HCT116 (cell line): Measurements from ENCODE around the gene CNTN5. TPM values are rescaled to one million over a fixed set of nuclear protein-coding genes. Genes with fewer than 3 reads are reported as not detected.

Experiments
- ATAC-seq: fragments of 200-7000 bp; cut with Tn5 transposase; 2 replicates; pipeline ENCODE4 v1.9.1; 2020; ENCODE audit warnings: mild to moderate bottlenecking, moderate library complexity
- BruUV-seq: library from RNA; stranded (reverse); fragments of 400-500 nt; replicated peaks from 2 replicates; lab custom pipeline; 2021; lab: Mats Ljungman, UMichigan
- CTCF ChIA-PET: fragments of 300-600 bp; sonication (Branson Sonifier 250); formaldehyde crosslinking; loops from one replicate; lab custom pipeline; 2021; ENCODE audit warnings: antibody characterized with exemption; lab: Charles Lee
- POLR2A ChIA-PET: fragments of 300-600, 350-600 bp; sonication (Branson Sonifier 250); formaldehyde crosslinking; loops from one replicate; lab custom pipeline; 2021; ENCODE audit warnings: antibody characterized with exemption; lab: Charles Lee
- RAD21 ChIA-PET, 2 experiments: fragments of 300-600 bp; sonication (Branson Sonifier 250); formaldehyde crosslinking; loops; one replicate each; lab custom pipeline; 2023; ENCODE audit warnings: low total read pairs in 2 of 2; ENCODE audit not compliant: uncharacterized antibody in 2 of 2, unreplicated experiment in 2 of 2, low non-redundant PET in 1 of 2; lab: Charles Lee
- DNase-seq: peaks from one replicate; pipeline ENCODE4 v3.0.0-alpha.2; 2010; ENCODE audit warnings: low read depth, low spot score
- H2AFZ ChIP-seq: fragments of 200-600 bp; shearing (Covaris generic), sonication (generic); 2 replicates; pipeline ENCODE4 v1.6.1; 2017; ENCODE audit warnings: low read depth, mixed run types, mixed read lengths, antibody characterized with exemption, low read length; ENCODE audit not compliant: poor library complexity, severe bottlenecking
- H3K27ac ChIP-seq: 2 replicates; pipeline ENCODE4 v1.5.1; 2012; ENCODE audit warnings: low read depth, low read length
- H3K27me3 ChIP-seq: fragments of 200-600 bp; sonication (generic); 2 replicates; pipeline ENCODE4 v1.6.1; 2016; ENCODE audit warnings: mixed run types, low read length, mixed read lengths; ENCODE audit not compliant: insufficient read depth
- H3K36me3 ChIP-seq, 2 experiments: fragments of 200-500 bp in 1 of 2; fragments of 200-600 bp in 1 of 2; sonication (Bioruptor generic) in 1 of 2; sonication (generic) in 1 of 2; 2 replicates each; pipeline versions ENCODE4 v1.5.1 to v1.6.1; 2014 to 2016; ENCODE audit warnings: low read length in 2 of 2, inconsistent platforms in 1 of 2, mixed read lengths in 1 of 2, mixed run types in 1 of 2; ENCODE audit not compliant: insufficient read depth in 2 of 2, control insufficient read depth in 1 of 2
- H3K4me1 ChIP-seq, 2 experiments: fragments of 200-600 bp in 1 of 2; sonication (generic) in 1 of 2; 2 replicates each; pipeline versions ENCODE4 v1.5.1 to v1.6.1; 2012 to 2017; ENCODE audit warnings: low read length in 2 of 2, inconsistent platforms in 1 of 2, mild to moderate bottlenecking in 1 of 2, mixed read lengths in 1 of 2, mixed run types in 1 of 2, moderate library complexity in 1 of 2; ENCODE audit not compliant: insufficient read depth in 2 of 2, control insufficient read depth in 1 of 2
- H3K4me2 ChIP-seq: fragments of 200-600 bp; sonication (generic); 2 replicates; pipeline ENCODE4 v1.6.1; 2017; ENCODE audit warnings: mixed run types, low read length, mixed read lengths
- H3K4me3 ChIP-seq, 2 experiments: fragments of 200-600 bp in 1 of 2; sonication (generic) in 1 of 2; replicated peaks in 1 of 2; 2 replicates each; pipeline ENCODE4 v1.5.1; 2011 to 2016; ENCODE audit warnings: low read length in 2 of 2, control low read depth in 1 of 2, low read depth in 1 of 2, mild to moderate bottlenecking in 1 of 2, mixed read lengths in 1 of 2, mixed run types in 1 of 2
- H3K79me2 ChIP-seq: fragments of 200-600 bp; sonication (generic); 2 replicates; pipeline ENCODE4 v1.6.1; 2017; ENCODE audit warnings: mild to moderate bottlenecking, mixed run types, low read length, moderate library complexity, mixed read lengths; ENCODE audit not compliant: insufficient read depth
- H3K9ac ChIP-seq: fragments of 200-600 bp; sonication (generic); 2 replicates; pipeline ENCODE4 v1.6.1; 2016; ENCODE audit warnings: low read length, mixed read lengths
- H3K9me2 ChIP-seq: fragments of 200-600 bp; sonication (generic), shearing (Covaris generic); 2 replicates; pipeline ENCODE4 v1.6.1; 2017; ENCODE audit warnings: mixed run types, mild to moderate bottlenecking, moderate library complexity; ENCODE audit not compliant: insufficient read depth
- H3K9me3 ChIP-seq, 2 experiments: fragments of 200-500 bp in 1 of 2; fragments of 200-600 bp in 1 of 2; sonication (Bioruptor generic) in 1 of 2; sonication (generic) in 1 of 2; 2 replicates each; pipeline ENCODE4 v1.6.1; 2014 to 2017; ENCODE audit warnings: low read length in 2 of 2, mixed read lengths in 2 of 2, inconsistent platforms in 1 of 2, low read depth in 1 of 2, mild to moderate bottlenecking in 1 of 2, mixed run types in 1 of 2, moderate library complexity in 1 of 2; ENCODE audit not compliant: control insufficient read depth in 1 of 2, insufficient read depth in 1 of 2
- H4K20me1 ChIP-seq: fragments of 200-600 bp; sonication (generic), shearing (Covaris generic); 2 replicates; pipeline ENCODE4 v1.6.1; 2017; ENCODE audit warnings: mixed run types, mild to moderate bottlenecking, moderate library complexity; ENCODE audit not compliant: insufficient read depth
- CBX3 ChIP-seq: IDR thresholded peaks from 2 replicates; pipeline ENCODE4 v1.6.1; 2012; ENCODE audit warnings: low read depth
- CEBPB ChIP-seq: IDR thresholded peaks from 2 replicates; pipeline ENCODE4 v1.6.1; 2012; ENCODE audit warnings: low read depth
- FOSL1 ChIP-seq: IDR thresholded peaks from 2 replicates; pipeline ENCODE4 v1.6.1; 2012; ENCODE audit warnings: low read depth
- JUND ChIP-seq: IDR thresholded peaks from 2 replicates; pipeline ENCODE4 v1.6.1; 2012
- POLR2A ChIP-seq: IDR thresholded peaks from 2 replicates; pipeline ENCODE4 v1.7.0; 2011; ENCODE audit warnings: borderline replicate concordance; ENCODE audit not compliant: insufficient read depth, insufficient read length; ENCODE audit errors: extremely low read depth
- POLR2AphosphoS5 ChIP-seq: IDR thresholded peaks from 2 replicates; pipeline ENCODE4 v1.6.1; 2011; ENCODE audit warnings: mild to moderate bottlenecking, low read depth, low read length, moderate library complexity
- RAD21 ChIP-seq: IDR thresholded peaks from 2 replicates; pipeline ENCODE4 v1.6.1; 2012; ENCODE audit warnings: low read depth, mild to moderate bottlenecking
- SIN3A ChIP-seq: IDR thresholded peaks from 2 replicates; pipeline ENCODE4 v1.6.1; 2012; ENCODE audit warnings: low read depth
- SP1 ChIP-seq: IDR thresholded peaks from 2 replicates; pipeline ENCODE4 v1.6.1; 2012; ENCODE audit warnings: low read depth
- SRF ChIP-seq: IDR thresholded peaks from 2 replicates; pipeline ENCODE4 v1.6.1; 2012; ENCODE audit warnings: low read depth
- TCF7L2 ChIP-seq: IDR thresholded peaks from 2 replicates; pipeline ENCODE4 v1.7.0; 2011; ENCODE audit warnings: borderline replicate concordance, inconsistent platforms; ENCODE audit not compliant: insufficient read depth, insufficient read length; ENCODE audit errors: extremely low read depth
- ZFX ChIP-seq: fragments of 450-650 bp; IDR thresholded peaks from 2 replicates; pipeline ENCODE4 v1.6.1; 2017
- intact Hi-C: fragments of 100-400 bp; cut with micrococcal nuclease; formaldehyde crosslinking; loops from 2 replicates; pipeline ENCODE4 v1.10.0; 2022
- total RNA-seq: library from RNA; stranded (reverse); gene quantifications from one replicate; pipeline ENCODE4 v1.2.1, GENCODE V29; 2021; ENCODE audit not compliant: unreplicated experiment
- TF ChIP-seq, protein P1 (sequence below), 3 experiments: fragments of 200-600 bp in 1 of 3; sonication (generic) in 1 of 3; IDR thresholded peaks in 2 of 3; conservative IDR thresholded peaks in 1 of 3; 2 replicates each; pipeline ENCODE4 v1.5.1; 2012 to 2017; ENCODE audit warnings: low read depth in 2 of 3, low read length in 2 of 3, antibody characterized with exemption in 1 of 3, borderline replicate concordance in 1 of 3, control low read depth in 1 of 3, mild to moderate bottlenecking in 1 of 3, mixed read lengths in 1 of 3, mixed run types in 1 of 3, moderate library complexity in 1 of 3; ENCODE audit not compliant: insufficient read depth in 1 of 3
- TF ChIP-seq, protein P2 (sequence below): IDR thresholded peaks from 2 replicates; pipeline ENCODE4 v1.6.1; 2012; ENCODE audit warnings: low read depth
- TF ChIP-seq, protein P3 (sequence below): IDR thresholded peaks from 2 replicates; pipeline ENCODE4 v1.6.1; 2012
- TF ChIP-seq, protein P4 (sequence below): IDR thresholded peaks from 2 replicates; pipeline ENCODE4 v1.6.1; 2012

The CNTN5 gene
- total RNA-seq, 1 experiment from 2014 or later = not detected

DNA sequence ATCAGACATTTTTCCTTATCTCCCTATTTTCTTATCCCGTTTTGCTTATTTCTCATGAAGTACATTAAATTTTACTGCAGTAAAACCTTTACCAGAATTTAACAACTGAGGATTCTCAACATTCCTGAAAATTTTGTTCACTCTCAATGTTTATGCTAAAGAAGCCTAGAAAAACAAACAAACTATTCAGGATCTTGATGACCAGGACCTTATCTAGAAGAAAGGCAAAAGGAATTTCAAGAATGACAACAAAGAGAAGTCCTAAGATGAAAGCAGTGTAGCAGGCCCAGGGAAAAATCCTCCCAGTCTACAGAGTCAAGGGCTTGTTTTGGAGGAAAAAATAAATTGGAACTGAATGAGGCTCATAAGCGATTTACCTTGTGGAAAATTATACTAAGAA, 1383.1 kb downstream of the CNTN5 start:
- H3K27me3 ChIP-seq = no peaks in the 10 kb centered on the region
- DNase-seq (no peak), ATAC-seq (no peak)
- H3K4me3 ChIP-seq = no peak overlapping the region
- RAD21 ChIA-PET = no interaction called here
- H3K4me2 ChIP-seq = no peak overlapping the region
- no peak for TF ChIP-seq POLR2AphosphoS5
- TF ChIP-seq, protein P1, sequence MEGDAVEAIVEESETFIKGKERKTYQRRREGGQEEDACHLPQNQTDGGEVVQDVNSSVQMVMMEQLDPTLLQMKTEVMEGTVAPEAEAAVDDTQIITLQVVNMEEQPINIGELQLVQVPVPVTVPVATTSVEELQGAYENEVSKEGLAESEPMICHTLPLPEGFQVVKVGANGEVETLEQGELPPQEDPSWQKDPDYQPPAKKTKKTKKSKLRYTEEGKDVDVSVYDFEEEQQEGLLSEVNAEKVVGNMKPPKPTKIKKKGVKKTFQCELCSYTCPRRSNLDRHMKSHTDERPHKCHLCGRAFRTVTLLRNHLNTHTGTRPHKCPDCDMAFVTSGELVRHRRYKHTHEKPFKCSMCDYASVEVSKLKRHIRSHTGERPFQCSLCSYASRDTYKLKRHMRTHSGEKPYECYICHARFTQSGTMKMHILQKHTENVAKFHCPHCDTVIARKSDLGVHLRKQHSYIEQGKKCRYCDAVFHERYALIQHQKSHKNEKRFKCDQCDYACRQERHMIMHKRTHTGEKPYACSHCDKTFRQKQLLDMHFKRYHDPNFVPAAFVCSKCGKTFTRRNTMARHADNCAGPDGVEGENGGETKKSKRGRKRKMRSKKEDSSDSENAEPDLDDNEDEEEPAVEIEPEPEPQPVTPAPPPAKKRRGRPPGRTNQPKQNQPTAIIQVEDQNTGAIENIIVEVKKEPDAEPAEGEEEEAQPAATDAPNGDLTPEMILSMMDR (IDR thresholded peaks at IDR 0.05 in 2 of 3, conservative IDR thresholded peaks at IDR 0.05 in 1 of 3; ENCODE audit: borderline replicate concordance in 1 of 3, insufficient read depth in 1 of 3, low read depth in 2 of 3, low read length in 2 of 3) = no peak
- TF ChIP-seq RAD21 = no peak
- TF ChIP-seq, protein P2, sequence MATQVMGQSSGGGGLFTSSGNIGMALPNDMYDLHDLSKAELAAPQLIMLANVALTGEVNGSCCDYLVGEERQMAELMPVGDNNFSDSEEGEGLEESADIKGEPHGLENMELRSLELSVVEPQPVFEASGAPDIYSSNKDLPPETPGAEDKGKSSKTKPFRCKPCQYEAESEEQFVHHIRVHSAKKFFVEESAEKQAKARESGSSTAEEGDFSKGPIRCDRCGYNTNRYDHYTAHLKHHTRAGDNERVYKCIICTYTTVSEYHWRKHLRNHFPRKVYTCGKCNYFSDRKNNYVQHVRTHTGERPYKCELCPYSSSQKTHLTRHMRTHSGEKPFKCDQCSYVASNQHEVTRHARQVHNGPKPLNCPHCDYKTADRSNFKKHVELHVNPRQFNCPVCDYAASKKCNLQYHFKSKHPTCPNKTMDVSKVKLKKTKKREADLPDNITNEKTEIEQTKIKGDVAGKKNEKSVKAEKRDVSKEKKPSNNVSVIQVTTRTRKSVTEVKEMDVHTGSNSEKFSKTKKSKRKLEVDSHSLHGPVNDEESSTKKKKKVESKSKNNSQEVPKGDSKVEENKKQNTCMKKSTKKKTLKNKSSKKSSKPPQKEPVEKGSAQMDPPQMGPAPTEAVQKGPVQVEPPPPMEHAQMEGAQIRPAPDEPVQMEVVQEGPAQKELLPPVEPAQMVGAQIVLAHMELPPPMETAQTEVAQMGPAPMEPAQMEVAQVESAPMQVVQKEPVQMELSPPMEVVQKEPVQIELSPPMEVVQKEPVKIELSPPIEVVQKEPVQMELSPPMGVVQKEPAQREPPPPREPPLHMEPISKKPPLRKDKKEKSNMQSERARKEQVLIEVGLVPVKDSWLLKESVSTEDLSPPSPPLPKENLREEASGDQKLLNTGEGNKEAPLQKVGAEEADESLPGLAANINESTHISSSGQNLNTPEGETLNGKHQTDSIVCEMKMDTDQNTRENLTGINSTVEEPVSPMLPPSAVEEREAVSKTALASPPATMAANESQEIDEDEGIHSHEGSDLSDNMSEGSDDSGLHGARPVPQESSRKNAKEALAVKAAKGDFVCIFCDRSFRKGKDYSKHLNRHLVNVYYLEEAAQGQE = no peak
- TF ChIP-seq CBX3 = no peak
- TF ChIP-seq SRF = no peak
- TF ChIP-seq TCF7L2 = no peak
- no peak for TF ChIP-seq ZFX
- no peak for TF ChIP-seq FOSL1
- TF ChIP-seq SIN3A = no peak
- TF ChIP-seq JUND = no peak
- TF ChIP-seq, protein P3, sequence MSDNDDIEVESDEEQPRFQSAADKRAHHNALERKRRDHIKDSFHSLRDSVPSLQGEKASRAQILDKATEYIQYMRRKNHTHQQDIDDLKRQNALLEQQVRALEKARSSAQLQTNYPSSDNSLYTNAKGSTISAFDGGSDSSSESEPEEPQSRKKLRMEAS = no peak
- TF ChIP-seq SP1 = no peak
- TF ChIP-seq, protein P4, sequence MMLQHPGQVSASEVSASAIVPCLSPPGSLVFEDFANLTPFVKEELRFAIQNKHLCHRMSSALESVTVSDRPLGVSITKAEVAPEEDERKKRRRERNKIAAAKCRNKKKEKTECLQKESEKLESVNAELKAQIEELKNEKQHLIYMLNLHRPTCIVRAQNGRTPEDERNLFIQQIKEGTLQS = no peak
- no peak for TF ChIP-seq POLR2A
- no peak for TF ChIP-seq CEBPB
- no peaks in the 10 kb centered on the region for H3K4me1 ChIP-seq
- H2AFZ ChIP-seq = no peak overlapping the region
- H3K79me2 ChIP-seq = no peaks in the 10 kb centered on the region
- intact Hi-C loops = no loop called here
- POLR2A ChIA-PET = no interaction called here
- H4K20me1 ChIP-seq = no peaks in the 10 kb centered on the region
- H3K9ac ChIP-seq = no peak overlapping the region
- CTCF ChIA-PET = no interaction called here
- BruUV-seq = no TSS peak
- H3K9me3 ChIP-seq = no peaks in the 10 kb centered on the region
- no peak overlapping the region for H3K27ac ChIP-seq
- H3K9me2 ChIP-seq = no peaks in the 10 kb centered on the region
- H3K36me3 ChIP-seq = no peaks in the 10 kb centered on the region
